HG03432 (cell line): ENCODE data around the gene ZNF444.
"Not testable (repeated sequence)": the region's sequence is repeated elsewhere in the genome, so short reads cannot be mapped to it uniquely, and the experiment has no call there.

Source experiments
- ATAC-seq: cut with Tn5 transposase; IDR thresholded peaks from one replicate; pipeline ENCODE4 v1.9.1; 2021; ENCODE audit warnings: mild to moderate bottlenecking, moderate library complexity; ENCODE audit not compliant: unreplicated experiment

ZNF444 gene

DNA sequence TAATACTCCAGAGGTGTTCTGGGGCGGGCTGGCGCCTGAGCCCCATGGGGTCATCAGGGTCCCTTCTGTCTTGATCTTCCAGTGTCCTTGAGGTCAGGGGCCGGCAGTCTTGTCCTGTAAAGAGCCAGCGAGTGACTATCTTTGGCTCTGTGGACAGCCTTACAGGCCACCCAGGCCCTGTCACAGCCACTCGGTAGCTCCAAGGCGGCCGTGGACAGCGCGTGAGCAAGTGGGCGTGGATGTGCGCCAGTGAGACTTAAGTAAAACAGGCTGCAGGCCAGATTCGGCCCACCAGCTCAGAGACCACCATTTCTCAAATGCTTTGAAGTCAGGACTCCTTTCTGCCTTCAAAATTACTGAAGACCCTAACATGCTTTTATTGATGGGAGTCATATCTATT, 3.7 kb downstream of the ZNF444 start:
- no peak for ATAC-seq

DNA sequence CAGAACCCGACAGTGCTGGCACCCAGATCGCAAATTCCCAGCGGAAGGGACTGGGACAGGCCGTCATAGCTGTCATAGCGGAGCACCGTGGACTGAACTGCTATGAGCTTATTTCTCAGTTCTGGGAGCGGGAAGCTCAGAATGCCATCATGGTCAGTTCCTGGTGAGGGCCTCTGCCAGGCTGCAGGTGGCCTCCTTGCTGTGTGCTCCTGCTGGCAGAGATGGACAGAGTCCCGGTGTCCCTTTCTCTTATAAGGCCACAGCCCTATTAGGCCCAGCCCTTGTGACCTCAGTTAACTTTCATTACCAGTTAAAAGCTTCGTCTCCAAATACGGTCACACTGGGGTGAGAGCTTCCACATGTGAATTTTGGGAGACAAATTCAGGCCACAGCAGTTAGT, 4.6 kb downstream of the ZNF444 start:
- ATAC-seq: no peak

DNA sequence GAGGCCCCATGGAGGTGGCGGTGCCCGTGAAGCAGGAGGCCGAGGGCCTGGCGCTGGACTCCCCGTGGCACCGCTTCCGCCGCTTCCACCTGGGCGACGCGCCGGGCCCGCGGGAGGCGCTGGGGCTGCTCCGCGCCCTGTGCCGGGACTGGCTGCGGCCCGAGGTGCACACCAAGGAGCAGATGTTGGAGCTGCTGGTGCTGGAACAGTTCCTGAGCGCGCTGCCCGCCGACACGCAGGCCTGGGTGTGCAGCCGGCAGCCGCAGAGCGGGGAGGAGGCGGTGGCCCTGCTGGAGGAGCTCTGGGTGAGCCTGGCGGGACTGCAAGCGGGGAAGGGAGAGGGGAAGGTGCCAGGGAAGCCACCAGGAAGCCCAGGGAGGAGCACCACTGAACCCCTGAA, 5.8 kb downstream of the ZNF444 start:
- no peak for ATAC-seq

DNA sequence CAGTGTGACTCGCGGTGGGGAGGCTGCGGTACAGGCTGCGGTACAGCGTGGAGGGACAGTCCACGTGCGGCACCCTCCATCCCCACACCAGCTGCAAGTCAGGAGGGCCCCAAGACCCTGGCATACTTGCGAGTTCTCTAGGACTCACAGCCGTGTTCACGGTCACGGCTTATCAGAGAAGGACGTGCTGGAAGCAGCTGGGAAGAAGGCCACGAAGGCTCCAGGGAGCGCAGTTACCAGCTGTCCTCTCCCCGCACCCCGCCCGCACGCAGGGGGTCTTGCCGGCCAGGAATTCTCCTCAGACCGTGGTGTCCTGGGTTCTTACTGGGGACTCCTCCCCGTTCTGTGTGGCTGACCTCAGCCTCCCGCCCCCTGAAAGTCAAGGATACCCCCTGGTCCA, 6.2 kb downstream of the ZNF444 start:
- ATAC-seq: no peak

DNA sequence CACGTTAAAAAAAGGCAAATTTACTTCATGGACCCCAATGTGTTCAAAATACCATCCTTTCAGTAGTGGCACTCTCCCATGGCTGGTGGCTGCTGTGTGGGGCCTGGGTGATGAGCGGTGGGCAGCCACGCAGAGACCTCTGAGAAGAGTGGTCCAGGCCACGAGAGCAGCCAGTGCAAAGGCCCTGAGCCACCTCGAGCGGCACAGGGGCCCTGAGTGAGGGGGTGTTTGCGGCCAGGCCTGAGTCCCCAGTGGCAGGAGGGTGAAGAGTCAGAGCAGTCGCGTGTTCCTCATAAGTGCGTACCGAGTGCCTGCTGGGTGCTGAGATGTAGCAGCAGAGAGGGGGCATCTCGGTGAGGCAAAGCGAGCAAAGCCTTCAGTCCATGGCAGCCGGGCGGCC, 7.0 kb downstream of the ZNF444 start:
- ATAC-seq: no peak

DNA sequence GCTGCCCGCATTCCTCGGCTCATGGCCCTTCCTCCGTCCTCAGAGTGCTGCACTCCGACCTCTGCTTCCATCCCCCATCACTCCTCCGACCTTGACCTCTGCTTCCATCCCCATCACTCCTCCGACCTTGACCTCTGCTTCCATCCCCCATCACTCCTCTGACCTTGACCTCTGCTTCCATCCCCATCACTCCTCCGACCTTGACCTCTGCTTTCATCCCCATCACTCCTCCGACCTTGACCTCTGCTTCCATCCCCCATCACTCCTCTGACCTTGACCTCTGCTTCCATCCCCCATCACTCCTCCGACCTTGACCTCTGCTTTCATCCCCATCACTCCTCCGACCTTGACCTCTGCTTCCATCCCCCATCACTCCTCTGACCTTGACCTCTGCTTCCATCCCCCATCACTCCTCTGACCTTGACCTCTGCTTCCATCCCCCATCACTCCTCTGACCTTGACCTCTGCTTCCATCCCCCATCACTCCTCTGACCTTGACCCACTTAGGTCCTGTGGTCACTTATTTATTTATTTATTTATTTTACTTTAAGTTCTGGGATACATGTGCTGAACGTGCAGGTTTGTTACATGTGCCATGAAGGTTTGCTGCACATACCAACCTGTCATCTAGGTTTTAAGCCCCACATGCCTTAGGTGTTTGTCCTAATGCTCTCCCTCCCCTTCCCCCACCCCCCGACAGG, 8.0 kb downstream of the ZNF444 start:
- ATAC-seq: not testable (repeated sequence)

DNA sequence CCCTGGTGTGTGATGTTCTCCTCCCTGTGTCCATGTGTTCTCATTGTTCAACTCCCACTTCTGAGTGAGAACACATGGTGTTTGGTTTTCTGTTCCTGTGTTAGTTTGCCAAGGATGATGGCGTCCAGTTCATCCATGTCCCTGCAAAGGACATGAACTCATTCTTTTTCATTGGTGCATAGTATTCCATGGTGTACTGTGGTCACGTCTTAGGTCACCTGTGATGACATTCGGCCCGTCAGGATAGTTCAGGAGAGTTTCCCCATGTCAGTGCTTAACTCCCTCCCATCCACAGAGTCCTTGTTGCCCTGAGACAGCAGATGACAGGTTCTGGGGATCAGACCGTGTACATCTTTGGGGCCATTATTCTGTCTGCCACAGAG, 8.6 kb downstream of the ZNF444 start:
- ATAC-seq: no peak

DNA sequence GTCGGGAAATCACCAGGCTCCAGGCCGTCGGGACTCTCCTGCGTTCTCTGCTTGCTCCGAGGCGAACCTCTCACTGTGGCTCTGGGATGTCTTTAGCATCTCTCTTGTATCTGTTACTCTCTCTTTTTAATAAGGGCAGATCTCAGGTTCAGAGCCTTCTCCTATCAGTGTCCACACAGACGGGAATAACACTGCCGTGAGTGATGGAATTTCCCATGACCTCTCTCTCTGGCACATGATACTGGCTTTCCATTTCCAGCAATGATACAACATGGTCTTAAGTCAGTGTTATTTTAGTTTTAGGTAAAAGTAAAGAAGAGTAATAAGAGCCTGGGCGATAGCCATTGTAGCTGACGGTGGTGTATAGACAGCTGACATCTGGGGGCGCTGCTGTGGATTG, 9.3 kb downstream of the ZNF444 start:
- ATAC-seq: no peak

DNA sequence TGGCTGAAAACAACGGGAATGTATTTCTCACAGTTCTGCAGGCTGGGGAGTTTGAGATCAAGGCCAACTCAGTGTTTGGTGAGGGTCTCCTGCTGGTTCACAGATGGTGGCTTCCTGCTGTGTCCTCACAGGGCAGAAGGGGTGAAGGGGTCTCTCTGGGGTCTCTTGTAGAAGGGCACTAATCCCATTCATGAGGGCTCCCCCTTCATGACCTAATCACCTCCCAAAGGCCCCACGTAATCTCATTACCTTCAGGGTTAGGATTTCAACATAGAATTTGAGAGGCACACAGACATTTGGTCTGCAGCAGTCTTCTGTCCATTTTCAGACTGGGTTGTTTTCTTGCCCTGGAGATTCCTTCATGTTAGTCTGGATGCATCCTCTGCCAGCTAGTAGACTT, 11.6 kb downstream of the ZNF444 start:
- no peak for ATAC-seq

DNA sequence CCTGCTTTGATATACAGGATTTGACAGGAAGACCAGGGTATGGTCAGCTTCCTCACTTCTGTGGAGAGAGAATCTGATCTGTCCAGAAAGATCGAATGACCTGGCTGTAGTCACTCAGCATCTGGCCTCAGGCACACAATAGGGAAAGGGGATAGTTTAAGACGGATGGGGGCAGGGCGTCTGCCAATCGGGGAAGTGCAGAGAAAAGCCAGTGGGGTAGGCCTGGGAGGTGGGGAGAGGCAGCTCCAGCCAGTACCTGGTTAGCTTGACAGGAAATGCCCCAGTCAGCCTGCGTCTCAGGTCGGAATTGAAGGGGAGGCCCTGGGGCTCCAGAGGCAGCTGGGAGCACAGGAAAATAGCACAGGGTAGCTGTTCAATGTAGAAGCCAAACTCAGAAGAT, 12.4 kb downstream of the ZNF444 start:
- no peak for ATAC-seq

DNA sequence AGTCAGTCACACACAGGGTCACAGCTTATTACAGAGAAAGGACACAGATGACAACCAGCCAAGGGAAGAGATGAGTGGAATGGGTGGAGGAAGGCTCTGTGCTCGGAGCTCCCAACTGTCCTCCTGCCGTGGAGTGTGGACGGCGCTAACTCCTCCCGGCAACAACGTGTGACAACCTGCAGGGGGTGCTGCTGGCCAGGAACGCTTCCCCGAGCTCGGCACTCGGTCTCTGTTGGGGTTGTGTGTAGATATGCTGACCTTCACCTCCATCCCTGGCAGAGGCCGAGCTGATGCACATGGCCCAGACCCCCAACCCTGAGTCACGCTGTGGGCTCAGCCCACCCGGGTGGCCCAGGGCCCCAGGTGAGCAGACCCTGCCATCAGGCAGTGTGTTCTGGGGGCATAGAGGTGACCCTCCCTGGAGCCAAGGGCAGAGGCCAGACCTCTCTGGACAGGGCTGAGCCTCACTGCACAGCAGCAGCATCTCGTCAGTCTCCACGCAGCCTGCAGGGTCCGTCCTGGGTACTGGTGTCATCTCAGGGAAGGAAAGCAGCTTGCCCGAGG, 14.1 kb downstream of the ZNF444 start:
- ATAC-seq: no peak

DNA sequence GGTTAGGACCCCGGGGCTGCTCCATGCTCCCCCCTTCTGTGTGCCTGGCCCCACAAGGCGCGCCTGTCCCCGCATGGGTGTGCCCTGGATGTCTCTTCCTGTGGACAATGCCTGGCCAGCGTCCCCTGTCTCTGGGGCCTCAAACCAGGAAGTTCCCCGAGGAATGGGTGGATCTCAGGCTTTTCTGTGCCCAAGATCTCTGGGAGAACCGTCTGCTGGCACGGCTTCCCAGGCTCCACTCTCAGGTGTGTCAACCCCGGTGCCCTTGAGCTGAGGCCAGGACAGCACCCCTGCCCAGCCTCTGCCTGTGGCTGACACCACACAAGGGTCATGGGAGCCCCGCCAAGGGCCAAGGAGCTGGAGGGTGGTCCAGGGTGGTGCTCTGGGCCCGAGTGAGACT, 15.7 kb downstream of the ZNF444 start:
- no peak for ATAC-seq

DNA sequence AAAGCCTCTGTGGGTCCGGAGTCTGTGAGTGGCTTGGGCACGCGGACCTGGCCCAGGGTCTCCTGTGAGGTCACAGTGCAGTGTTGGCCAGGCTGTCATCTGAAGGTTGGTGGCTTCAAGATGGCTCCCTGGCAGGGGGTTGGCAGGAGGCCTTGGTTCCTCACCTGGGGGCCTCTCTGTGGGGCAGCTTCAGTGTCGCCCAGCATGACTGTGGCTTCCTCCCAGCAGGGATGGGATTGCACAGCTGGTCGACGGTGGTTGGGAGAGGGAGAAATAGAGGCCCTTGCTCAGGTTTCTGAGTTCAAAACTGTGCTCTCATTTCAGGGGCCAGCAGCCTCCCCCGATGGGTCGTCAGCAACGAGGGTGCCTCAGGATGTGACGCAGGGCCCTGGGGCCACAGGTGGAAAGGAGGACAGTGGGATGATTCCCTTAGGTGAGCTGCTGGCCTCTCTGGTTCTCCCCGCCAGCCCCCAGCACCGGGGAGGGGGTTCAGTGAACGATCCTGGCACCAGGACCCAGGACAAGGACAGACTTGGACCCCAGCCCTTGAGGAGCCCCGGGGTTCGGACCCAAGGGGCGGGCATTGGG, 17.2 kb downstream of the ZNF444 start:
- ATAC-seq: no peak

DNA sequence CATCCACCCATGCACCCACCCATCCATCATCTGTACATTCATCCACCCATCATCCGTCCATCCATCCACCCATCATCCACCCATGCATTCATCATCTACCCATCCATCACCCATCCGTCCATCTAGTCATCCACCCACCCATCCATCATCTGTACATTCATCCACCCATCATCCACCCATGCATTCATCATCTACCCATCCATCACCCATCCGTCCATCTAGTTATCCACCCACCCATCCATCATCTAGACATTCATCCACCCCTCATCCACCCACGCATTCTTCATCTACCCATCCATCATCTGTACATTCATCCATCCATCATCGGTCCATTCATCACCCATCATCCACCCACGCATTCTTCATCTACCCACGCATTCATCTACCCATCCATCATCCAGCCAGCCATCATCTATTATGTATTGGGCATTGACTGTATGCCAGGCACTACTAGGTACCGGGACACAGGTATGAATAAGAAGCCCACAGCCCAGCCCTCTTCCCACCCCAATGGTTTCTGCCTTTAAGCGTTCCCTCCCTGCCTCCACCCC, 18.0 kb downstream of the ZNF444 start:
- ATAC-seq: no peak

DNA sequence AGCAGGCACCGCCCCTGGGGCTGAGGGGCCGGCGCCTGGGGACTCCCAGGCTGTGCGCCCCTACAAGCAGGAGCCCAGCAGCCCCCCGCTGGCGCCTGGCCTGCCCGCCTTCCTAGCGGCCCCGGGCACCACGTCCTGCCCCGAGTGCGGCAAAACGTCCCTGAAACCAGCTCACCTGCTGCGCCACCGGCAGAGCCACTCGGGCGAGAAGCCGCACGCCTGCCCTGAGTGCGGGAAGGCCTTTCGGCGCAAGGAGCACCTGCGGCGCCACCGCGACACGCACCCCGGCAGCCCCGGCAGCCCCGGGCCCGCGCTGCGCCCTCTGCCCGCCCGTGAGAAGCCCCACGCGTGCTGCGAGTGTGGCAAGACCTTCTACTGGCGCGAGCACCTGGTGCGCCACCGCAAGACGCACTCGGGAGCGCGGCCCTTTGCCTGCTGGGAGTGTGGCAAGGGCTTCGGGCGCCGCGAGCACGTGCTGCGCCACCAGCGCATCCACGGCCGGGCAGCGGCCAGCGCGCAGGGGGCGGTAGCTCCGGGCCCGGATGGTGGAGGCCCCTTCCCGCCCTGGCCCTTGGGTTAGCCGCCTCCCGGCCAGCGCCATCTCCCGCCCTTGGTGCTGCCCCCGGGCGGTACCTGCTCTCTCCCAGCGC, 18.7 kb downstream of the ZNF444 start:
- ATAC-seq: no peak

DNA sequence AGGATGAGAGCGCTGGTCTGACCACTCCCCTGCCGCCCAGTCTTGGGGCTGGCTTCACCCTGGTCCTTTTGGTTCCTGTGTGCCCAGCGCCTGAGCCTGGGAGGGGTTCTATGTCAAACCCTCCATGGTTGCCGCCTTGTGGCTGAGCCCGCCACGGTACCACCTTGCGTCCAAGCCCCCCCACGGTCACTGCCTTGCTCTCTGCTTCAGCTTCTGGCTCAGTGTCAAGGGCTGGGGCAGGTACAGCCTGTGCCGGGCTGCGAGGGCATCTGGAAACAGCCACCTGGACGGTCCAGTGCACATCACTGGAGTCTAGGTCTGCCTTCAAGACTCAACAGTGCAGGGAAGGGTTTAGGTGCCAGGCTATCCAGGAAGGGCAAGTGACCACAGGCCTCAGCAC, 20.4 kb downstream of the ZNF444 start:
- ATAC-seq: no peak

DNA sequence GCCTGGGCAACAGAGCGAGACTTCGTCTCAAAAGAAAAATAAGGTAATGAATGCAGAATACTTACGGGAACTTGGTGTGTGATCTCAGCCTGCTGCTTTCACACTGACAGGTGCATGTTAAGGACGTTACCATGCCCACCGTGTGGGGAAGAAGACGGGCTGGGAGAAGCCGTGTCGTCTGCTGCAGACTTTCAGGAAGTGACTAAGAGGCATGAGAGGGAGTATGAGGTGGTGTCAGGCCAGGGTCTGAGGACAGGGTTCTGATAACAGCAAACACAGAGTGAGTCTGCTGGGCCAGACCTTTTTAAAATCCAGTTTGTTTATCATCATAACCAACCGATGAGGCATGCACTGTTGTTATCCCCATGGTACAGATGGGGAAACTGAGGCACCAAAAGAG, 21.2 kb downstream of the ZNF444 start:
- no peak for ATAC-seq

DNA sequence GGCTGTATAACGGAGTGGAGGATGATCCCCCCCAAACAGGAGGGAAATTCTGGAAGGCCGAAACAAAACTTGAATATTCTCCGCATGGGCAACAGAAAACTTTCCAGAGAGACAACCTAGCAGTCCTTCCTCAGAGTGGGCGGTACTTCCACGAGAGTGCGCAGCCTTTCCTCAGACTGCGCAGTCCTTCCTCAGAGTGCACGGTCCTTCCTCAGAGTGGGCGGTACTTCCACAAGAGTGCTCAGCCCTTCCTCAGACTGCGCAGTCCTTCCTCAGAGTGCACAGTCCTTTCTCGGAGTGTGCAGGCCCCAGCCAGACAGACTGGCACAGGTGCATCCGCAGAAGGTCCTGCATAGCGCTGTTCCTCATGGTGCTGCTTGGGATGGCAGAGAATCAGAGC, 22.0 kb downstream of the ZNF444 start:
- no peak for ATAC-seq

DNA sequence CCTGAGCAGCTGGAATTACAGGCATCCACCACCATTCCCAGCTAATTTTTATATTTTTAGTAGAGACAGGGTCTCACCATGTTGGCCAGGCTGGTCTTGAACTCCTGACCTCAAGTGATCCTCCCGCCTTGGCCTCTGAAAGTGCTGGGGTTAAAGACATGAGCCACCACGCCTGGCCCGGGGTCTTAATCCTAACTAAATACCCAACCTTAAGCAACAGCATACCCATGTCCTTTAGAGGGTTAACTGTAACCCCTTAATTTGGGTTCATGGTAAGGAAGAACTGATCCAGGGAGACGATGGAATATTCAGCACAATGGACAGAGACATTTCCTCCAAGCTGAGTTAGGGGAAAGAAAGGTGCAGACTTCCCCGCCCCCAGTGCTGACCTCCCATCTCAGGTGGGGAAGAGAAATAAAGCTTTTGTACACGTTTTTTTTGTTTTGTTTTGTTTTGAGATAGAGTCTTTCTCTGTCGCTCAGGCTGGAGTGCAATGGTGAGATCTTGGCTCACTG, 26.0 kb downstream of the ZNF444 start:
- ATAC-seq: no peak

DNA sequence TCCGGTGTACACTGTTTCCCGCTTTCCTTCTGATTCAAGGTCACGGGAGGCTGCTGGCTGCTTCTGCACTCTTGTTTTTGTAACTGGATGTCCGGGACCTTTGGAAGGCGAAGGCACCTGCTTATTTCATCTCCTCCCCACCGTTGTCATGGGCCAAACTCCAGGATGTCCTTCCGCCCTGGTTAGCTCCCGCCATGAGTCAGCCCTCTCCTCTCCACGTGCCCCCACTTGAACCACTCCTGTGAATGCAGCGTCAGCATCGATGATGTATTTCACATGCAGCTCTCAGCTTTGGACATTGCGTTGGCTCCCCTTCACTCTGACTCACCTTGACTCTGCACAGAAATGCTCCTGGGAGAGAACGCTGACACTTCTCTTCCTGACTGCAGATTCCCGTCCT, 29.2 kb downstream of the ZNF444 start:
- no peak for ATAC-seq

DNA sequence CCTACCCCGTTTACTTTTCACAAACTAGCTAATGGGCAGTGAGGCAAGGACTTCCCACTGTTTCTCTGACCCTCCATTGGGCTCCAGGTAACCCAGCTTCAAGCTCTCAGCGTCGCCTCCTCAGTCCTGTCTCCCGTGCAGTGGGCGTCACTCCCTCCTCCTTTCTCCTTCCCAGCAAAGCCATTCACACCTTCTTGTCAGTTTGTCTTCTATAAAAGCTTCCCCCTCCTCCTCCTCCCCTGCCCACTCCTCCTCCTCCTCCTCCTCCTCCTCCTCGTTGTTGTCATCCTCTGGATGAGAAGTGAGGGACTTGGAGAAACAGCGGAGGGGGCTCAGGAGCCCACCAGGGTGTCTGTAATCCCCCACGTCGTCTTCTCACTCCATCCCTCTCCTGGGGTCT, 33.0 kb downstream of the ZNF444 start:
- ATAC-seq: no peak

DNA sequence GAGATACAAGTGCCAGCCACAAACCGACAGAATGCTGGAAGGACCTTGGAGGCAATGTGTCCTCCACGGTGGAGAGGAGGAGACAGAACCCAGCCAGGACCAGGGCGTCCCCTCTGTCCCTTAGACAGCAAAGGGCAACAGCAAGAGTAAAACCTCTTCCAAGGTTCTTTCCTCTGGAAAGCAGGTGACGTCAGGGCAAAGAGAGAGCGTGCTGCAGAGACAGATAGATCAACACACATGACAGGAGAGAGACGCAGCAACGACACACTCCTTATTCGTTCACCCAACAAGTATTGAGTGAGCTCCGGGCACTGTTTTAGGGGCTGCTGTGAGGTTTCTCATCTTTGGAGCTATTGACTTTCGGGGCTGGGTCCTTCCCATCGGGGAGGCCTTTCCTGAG, 33.5 kb downstream of the ZNF444 start:
- no peak for ATAC-seq
